ENCODE results near the gene HLCS.

The HLCS gene

GRCh38 chr21:36985751-36986594, 19.5 kb upstream of the HLCS start:
- DNase-seq (ENCODE audit: low read depth): no peak

- no peak for DNase-seq (ENCODE audit: low read depth)
These were observed 15.7 kb upstream of the HLCS start for GRCh38 chr21:36981977-36982700.

GRCh38 chr21:36981049-36981391, 14.6 kb upstream of the HLCS start:
- no peak for DNase-seq (ENCODE audit: low read depth)

GRCh38 chr21:36980280-36981048, 14.0 kb upstream of the HLCS start:
- no peak for DNase-seq (ENCODE audit: low read depth)

- no peak for DNase-seq (ENCODE audit: low read depth)
These were observed 10.6 kb upstream of the HLCS start for GRCh38 chr21:36976882-36977651.

GRCh38 chr21:36976228-36976861, 9.9 kb upstream of the HLCS start:
- DNase-seq (ENCODE audit: low read depth): no peak

GRCh38 chr21:36974851-36975192, 8.4 kb upstream of the HLCS start:
- no peak for DNase-seq (ENCODE audit: low read depth)

- DNase-seq (ENCODE audit: low read depth): no peak
These were observed 7.7 kb upstream of the HLCS start for GRCh38 chr21:36973986-36974850.

GRCh38 chr21:36968976-36969375, 2.5 kb upstream of the HLCS start:
- no peak for DNase-seq (ENCODE audit: low read depth)

GRCh38 chr21:36968414-36968813, 1.9 kb upstream of the HLCS start:
- DNase-seq (ENCODE audit: low read depth): no peak

- DNase-seq (ENCODE audit: low read depth): no peak
These were observed 626 bp upstream of the HLCS start for GRCh38 chr21:36966821-36967768.

- DNase-seq (ENCODE audit: low read depth): no peak
These were observed 776 bp downstream of the HLCS start for GRCh38 chr21:36965720-36966065.

GRCh38 chr21:36964827-36965719, 1.4 kb downstream of the HLCS start:
- DNase-seq (ENCODE audit: low read depth): no peak

- DNase-seq (ENCODE audit: low read depth): no peak
These were observed 2.1 kb downstream of the HLCS start for GRCh38 chr21:36964398-36964797.

GRCh38 chr21:36962098-36962780, 4.2 kb downstream of the HLCS start:
- no peak for DNase-seq (ENCODE audit: low read depth)

GRCh38 chr21:36960676-36961284, 5.7 kb downstream of the HLCS start:
- DNase-seq (ENCODE audit: low read depth): no peak

- DNase-seq (ENCODE audit: low read depth): no peak
These were observed 7.2 kb downstream of the HLCS start for GRCh38 chr21:36959020-36959835.

All from stimulated activated CD8-positive, alpha-beta memory T cell treated with anti-CD3 and anti-CD28 coated beads, Interleukin-15, amount 100 ng/mL, for 1 hour (primary cell).